Measurements from ENCODE around the gene DDX60. TPM values are rescaled to one million over a fixed set of nuclear protein-coding genes. Genes with fewer than 3 reads are reported as not detected.

Gene DDX60
- total RNA-seq, 2 experiments from 2014 or later, result 18.6 to 21.1 TPM

DNA sequence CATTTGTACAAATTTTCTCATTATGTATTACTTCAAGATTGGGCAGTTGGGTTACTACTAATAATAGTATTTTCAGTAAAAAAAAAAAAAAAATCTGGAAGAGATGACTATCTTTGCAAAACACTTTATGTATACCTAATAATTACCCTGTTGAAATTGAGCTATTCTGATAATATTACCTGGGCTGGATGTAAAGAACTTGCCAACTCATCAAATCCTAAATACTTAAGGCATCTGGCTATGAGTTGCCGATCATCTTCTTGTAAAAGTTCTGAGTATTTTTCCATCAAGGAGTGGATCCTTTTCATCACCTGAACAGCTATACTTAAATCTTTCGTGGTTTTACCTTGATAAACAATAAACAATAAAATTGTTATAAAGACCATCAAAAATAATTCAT is 42.7 kb downstream of the DDX60 start:
- TF ChIP-seq, protein P1, sequence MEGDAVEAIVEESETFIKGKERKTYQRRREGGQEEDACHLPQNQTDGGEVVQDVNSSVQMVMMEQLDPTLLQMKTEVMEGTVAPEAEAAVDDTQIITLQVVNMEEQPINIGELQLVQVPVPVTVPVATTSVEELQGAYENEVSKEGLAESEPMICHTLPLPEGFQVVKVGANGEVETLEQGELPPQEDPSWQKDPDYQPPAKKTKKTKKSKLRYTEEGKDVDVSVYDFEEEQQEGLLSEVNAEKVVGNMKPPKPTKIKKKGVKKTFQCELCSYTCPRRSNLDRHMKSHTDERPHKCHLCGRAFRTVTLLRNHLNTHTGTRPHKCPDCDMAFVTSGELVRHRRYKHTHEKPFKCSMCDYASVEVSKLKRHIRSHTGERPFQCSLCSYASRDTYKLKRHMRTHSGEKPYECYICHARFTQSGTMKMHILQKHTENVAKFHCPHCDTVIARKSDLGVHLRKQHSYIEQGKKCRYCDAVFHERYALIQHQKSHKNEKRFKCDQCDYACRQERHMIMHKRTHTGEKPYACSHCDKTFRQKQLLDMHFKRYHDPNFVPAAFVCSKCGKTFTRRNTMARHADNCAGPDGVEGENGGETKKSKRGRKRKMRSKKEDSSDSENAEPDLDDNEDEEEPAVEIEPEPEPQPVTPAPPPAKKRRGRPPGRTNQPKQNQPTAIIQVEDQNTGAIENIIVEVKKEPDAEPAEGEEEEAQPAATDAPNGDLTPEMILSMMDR (IDR thresholded peaks at IDR 0.05), result no peak
- H3K4me3 Mint-ChIP-seq, result no peak overlapping the region
- ChIA-PET CTCF (no interaction called here), POLR2A (no interaction called here)
- H3K9me3 Mint-ChIP-seq, result no peaks in the 10 kb centered on the region
- H3K27me3 Mint-ChIP-seq, result no peaks in the 10 kb centered on the region
- peaks cover 4% of the 10 kb centered on the region for H3K4me1 Mint-ChIP-seq (ENCODE audit: low read depth)
- H3K27ac Mint-ChIP-seq, result no peak overlapping the region
- intact Hi-C loops (cut with micrococcal nuclease), result no loop called here
- H3K36me3 Mint-ChIP-seq (ENCODE audit: low read depth), result peaks cover 41% of the 10 kb centered on the region
- ATAC-seq, result no peak
- no peak for DNase-seq

DNA sequence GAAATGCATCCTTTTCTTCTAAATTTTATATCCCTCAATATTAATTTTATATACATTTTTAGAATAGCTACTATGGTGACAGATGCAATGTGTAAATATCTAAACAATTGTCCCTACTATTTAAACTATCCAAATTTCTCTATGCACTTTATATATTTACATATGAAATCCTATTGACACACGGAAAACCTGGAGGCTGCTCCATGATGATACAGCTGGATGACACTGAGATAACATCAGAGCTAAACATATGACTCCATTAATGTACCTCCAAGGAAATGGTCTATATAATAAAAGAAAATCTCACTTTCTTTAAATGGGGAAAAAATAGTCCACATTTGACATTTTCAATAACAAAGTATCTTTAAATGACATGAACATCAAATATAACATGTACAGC is 43.7 kb downstream of the DDX60 start:
- intact Hi-C loops (cut with micrococcal nuclease), result no loop called here
- CTCF ChIA-PET, result no interaction called here
- ATAC-seq, result no peak
- no peak overlapping the region for H3K27ac Mint-ChIP-seq
- H3K4me1 Mint-ChIP-seq (ENCODE audit: low read depth), result peaks cover 4% of the 10 kb centered on the region
- H3K9me3 Mint-ChIP-seq, result no peaks in the 10 kb centered on the region
- H3K36me3 Mint-ChIP-seq (ENCODE audit: low read depth), result peaks cover 38% of the 10 kb centered on the region
- TF ChIP-seq, protein P1 (IDR thresholded peaks at IDR 0.05), result no peak
- DNase-seq, result no peak
- no peak overlapping the region for H3K4me3 Mint-ChIP-seq
- POLR2A ChIA-PET, result no interaction called here
- no peaks in the 10 kb centered on the region for H3K27me3 Mint-ChIP-seq

DNA sequence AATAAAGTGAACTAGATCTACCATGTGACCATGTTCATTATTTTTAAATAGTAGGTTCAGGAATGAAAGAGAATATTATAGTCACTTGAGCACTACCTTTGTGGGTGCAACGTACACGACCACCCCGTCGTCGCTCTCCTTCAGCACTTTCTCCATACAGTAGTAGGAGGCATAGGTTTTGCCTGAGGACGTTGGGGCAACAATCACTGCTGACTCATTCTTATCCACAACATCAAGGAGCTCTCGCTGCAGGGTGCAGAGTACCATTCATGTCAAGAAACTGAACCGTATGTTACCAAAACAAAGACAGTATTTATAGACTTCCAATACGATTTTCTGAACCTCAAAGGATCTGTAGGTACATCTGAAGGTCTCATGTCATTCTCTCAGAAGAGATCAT is 44.7 kb downstream of the DDX60 start:
- H3K9me3 Mint-ChIP-seq, result no peaks in the 10 kb centered on the region
- H3K4me1 Mint-ChIP-seq (ENCODE audit: low read depth), result peaks cover 4% of the 10 kb centered on the region
- peaks cover 34% of the 10 kb centered on the region for H3K36me3 Mint-ChIP-seq (ENCODE audit: low read depth)
- H3K4me3 Mint-ChIP-seq, result no peak overlapping the region
- ChIA-PET CTCF (no interaction called here), POLR2A (no interaction called here)
- peak; percentile 5 for DNase-seq
- no peak overlapping the region for H3K27ac Mint-ChIP-seq
- intact Hi-C loops (cut with micrococcal nuclease), result no loop called here
- TF ChIP-seq, protein P1 (IDR thresholded peaks at IDR 0.05), result no peak
- ATAC-seq, result no peak
- H3K27me3 Mint-ChIP-seq, result no peaks in the 10 kb centered on the region

DNA sequence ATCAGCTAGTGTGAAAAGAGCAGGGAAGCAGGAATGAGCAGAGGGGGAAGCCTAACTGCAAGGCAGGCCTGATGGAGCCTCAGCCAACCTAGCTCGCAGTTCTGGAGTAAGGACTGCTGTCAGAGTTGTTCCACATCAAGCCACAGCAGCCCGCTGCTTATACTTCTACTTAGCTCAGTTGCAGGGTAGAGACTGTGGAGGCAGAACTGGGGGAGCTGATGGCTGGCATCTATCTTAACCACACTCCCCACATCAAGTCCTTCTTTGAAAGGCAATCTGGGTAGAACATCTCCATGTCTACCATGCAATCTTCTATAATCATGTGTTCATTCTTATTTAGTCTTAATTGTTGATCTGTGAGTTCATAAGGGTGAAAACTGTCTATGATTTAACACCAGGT is 46.1 kb downstream of the DDX60 start:
- TF ChIP-seq, protein P1 (IDR thresholded peaks at IDR 0.05), result no peak
- ATAC-seq (no peak), DNase-seq (peak; percentile 4)
- Mint-ChIP-seq H3K4me3 (no peak overlapping the region), H3K27me3 (no peaks in the 10 kb centered on the region), H3K27ac (no peak overlapping the region), H3K4me1 (ENCODE audit: low read depth) (peaks cover 4% of the 10 kb centered on the region), H3K9me3 (no peaks in the 10 kb centered on the region), H3K36me3 (ENCODE audit: low read depth) (peaks cover 27% of the 10 kb centered on the region)
- ChIA-PET POLR2A (no interaction called here), CTCF (no interaction called here)
- intact Hi-C loops (cut with micrococcal nuclease), result no loop called here

DNA sequence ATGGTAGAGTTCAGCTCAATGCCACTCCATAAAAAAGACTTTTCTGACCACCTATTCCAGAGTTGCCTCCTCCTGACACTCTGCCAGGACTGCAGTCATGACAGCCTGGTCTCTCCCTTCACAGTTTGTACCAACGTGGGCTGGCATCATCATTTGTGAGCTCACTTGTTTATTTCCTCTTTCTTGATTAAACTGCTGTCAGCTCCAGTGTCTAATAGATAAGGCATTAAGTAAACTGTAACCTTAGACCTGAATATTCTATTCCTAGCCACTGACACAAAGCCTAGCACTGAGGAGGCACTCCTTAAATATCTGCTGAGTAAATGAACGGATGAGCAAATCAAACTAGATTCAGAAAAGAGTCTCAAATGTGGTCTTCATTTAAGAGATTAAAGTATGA is 48.7 kb downstream of the DDX60 start:
- DNase-seq (no peak), ATAC-seq (no peak)
- Mint-ChIP-seq H3K4me3 (no peak overlapping the region), H3K9me3 (no peaks in the 10 kb centered on the region), H3K36me3 (ENCODE audit: low read depth) (peaks cover 24% of the 10 kb centered on the region), H3K27ac (no peak overlapping the region), H3K4me1 (ENCODE audit: low read depth) (peaks cover 4% of the 10 kb centered on the region), H3K27me3 (no peaks in the 10 kb centered on the region)
- ChIA-PET CTCF (interaction anchor here (1.3 kb wide), 1 partner anchor 9 kb away, joined by 3 read pairs; no protein-coding TSS in a partner anchor), POLR2A (interaction anchor here (0.8 kb wide), 1 partner anchor 17 kb away, joined by 3 read pairs; no protein-coding TSS in a partner anchor)
- TF ChIP-seq, protein P1 (IDR thresholded peaks at IDR 0.05), result no peak
- intact Hi-C loops (cut with micrococcal nuclease), result no loop called here

Data from activated CD8-positive, alpha-beta T cell treated with anti-CD3 and anti-CD28 coated beads for 36 hours (primary cell).